Caco-2 (cell line): ENCODE measurements around the gene TMEM235. TPM values are rescaled to one million over a fixed set of nuclear protein-coding genes. Genes with fewer than 3 reads are reported as not detected.

ENCODE experiments used
- BruUV-seq: library from RNA; stranded (reverse); fragments of 400-500 nt; replicated peaks from 2 replicates; lab custom pipeline; 2021; lab: Mats Ljungman, UMichigan
- CTCF ChIA-PET: fragments of 300-600 bp; sonication (Branson Sonifier 250); formaldehyde crosslinking; loops from one replicate; lab custom pipeline; 2022; ENCODE audit warnings: antibody characterized with exemption; lab: Charles Lee
- POLR2A ChIA-PET: fragments of 300-600 bp; sonication (Branson Sonifier 250); formaldehyde crosslinking; loops from one replicate; lab custom pipeline; 2022; ENCODE audit warnings: antibody characterized with exemption; lab: Charles Lee
- DNase-seq, 2 experiments: peaks; one replicate each; pipeline versions ENCODE4 v3.0.0 to v3.0.0-alpha.2; 2020 to 2022
- H3K27me3 ChIP-seq: replicated peaks from 2 replicates; pipeline ENCODE4 v1.6.0; 2011; ENCODE audit warnings: low read length; ENCODE audit not compliant: control insufficient read depth, insufficient read depth
- H3K36me3 ChIP-seq: 2 replicates; pipeline ENCODE4 v1.5.1; 2011; ENCODE audit warnings: low read length; ENCODE audit not compliant: control insufficient read depth, insufficient read depth
- H3K4me1 ChIP-seq: fragments of 250-450 bp; sonication (Bioruptor Pico); 2 replicates; pipeline ENCODE4 v1.5.1; 2020; ENCODE audit warnings: mild to moderate bottlenecking
- H3K4me3 ChIP-seq: 2 replicates; pipeline ENCODE4 v1.5.1; 2011; ENCODE audit warnings: low read depth, mild to moderate bottlenecking, control low read depth, low read length
- H3K9me3 ChIP-seq: fragments of 250-450 bp; sonication (Bioruptor Pico); 2 replicates; pipeline ENCODE4 v1.5.1; 2020; ENCODE audit warnings: mild to moderate bottlenecking, moderate library complexity
- H3K27ac Mint-ChIP-seq: one replicate; pipeline ENCODE4 v1.8.0; 2022; ENCODE audit warnings: mixed read lengths; ENCODE audit not compliant: unreplicated experiment
- H3K27me3 Mint-ChIP-seq: one replicate; pipeline ENCODE4 v1.8.0; 2022; ENCODE audit warnings: mixed read lengths; ENCODE audit not compliant: insufficient read depth, unreplicated experiment
- H3K36me3 Mint-ChIP-seq: one replicate; pipeline ENCODE4 v1.8.0; 2022; ENCODE audit warnings: mild to moderate bottlenecking, mixed read lengths; ENCODE audit not compliant: insufficient read depth, unreplicated experiment
- H3K4me1 Mint-ChIP-seq: one replicate; pipeline ENCODE4 v1.8.0; 2022; ENCODE audit warnings: low read depth, mixed read lengths; ENCODE audit not compliant: unreplicated experiment
- H3K4me3 Mint-ChIP-seq: one replicate; pipeline ENCODE4 v1.8.0; 2022; ENCODE audit warnings: mild to moderate bottlenecking, moderate library complexity, mixed read lengths; ENCODE audit not compliant: unreplicated experiment
- H3K9me3 Mint-ChIP-seq: one replicate; pipeline ENCODE4 v1.8.0; 2022; ENCODE audit warnings: mixed read lengths; ENCODE audit not compliant: unreplicated experiment
- intact Hi-C: fragments of 100-400 bp; cut with micrococcal nuclease; formaldehyde crosslinking; loops from one replicate; pipeline ENCODE4 v1.10.0; 2022; ENCODE audit not compliant: unreplicated experiment
- total RNA-seq: library from RNA; stranded (reverse); gene quantifications from 2 replicates; pipeline ENCODE4 v1.2.3, GENCODE V29; 2022
- TF ChIP-seq, protein P1 (sequence below), 2 experiments: fragments of 200-600 bp in 1 of 2; IDR thresholded peaks; 1 replicate in 1 of 2; 2 replicates in 1 of 2; pipeline versions ENCODE4 v1.5.1 to v1.8.0; 2011 to 2022; ENCODE audit warnings: antibody characterized with exemption in 1 of 2, control low read depth in 1 of 2, inconsistent platforms in 1 of 2, low read depth in 1 of 2, low read length in 1 of 2, mild to moderate bottlenecking in 1 of 2, moderate library complexity in 1 of 2; ENCODE audit not compliant: insufficient read depth in 1 of 2, severe bottlenecking in 1 of 2, unreplicated experiment in 1 of 2

Gene TMEM235
- total RNA-seq, 1 experiment from 2014 or later = not detected

DNA sequence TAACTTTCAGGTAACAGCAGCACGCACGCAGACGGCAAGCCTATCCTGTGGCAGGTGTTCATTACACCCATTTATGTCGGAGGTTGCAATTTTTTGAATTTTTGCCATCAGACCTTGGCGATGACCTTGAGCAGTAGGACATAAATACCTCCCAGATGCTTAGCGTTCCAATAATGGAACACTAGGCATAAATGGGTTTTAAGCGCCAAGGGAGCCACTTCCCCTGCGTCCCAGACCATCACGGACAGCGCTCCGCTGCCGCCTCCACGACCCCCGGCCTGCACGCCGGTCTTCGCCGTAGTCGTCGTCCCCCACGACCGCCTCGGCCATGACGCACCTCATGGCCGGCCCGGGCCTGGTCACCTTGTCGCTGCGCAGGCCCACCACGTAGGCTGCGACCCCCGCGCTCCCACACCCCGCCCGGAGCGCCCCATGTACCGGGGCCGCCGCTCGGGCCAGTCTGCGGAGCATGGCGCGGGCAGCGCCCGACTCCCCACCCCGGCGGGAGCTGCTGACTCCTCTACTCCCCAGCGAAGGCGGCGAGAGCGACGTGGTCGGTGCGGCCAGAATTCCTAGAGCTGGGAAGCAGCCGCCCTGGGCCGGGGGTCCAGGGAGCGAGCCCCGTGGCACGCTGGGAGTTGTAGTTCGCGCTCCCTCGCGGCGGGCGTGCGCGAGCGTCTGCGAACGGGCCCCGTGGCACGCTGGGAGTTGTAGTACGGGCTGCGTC lies 22.7 kb downstream of the TMEM235 start:
- H3K4me1 ChIP-seq = peaks cover 41% of the 10 kb centered on the region
- peak overlapping the region; percentile 25 for H3K27ac Mint-ChIP-seq
- peaks cover 35% of the 10 kb centered on the region for H3K4me1 Mint-ChIP-seq
- BruUV-seq = TSS peak; percentile 81
- no peaks in the 10 kb centered on the region for H3K9me3 ChIP-seq
- TF ChIP-seq, protein P1, sequence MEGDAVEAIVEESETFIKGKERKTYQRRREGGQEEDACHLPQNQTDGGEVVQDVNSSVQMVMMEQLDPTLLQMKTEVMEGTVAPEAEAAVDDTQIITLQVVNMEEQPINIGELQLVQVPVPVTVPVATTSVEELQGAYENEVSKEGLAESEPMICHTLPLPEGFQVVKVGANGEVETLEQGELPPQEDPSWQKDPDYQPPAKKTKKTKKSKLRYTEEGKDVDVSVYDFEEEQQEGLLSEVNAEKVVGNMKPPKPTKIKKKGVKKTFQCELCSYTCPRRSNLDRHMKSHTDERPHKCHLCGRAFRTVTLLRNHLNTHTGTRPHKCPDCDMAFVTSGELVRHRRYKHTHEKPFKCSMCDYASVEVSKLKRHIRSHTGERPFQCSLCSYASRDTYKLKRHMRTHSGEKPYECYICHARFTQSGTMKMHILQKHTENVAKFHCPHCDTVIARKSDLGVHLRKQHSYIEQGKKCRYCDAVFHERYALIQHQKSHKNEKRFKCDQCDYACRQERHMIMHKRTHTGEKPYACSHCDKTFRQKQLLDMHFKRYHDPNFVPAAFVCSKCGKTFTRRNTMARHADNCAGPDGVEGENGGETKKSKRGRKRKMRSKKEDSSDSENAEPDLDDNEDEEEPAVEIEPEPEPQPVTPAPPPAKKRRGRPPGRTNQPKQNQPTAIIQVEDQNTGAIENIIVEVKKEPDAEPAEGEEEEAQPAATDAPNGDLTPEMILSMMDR (IDR thresholded peaks at IDR 0.05; ENCODE audit: insufficient read depth in 1 of 2, low read depth in 1 of 2, low read length in 1 of 2, severe bottlenecking in 1 of 2, unreplicated experiment in 1 of 2) = no peak
- no peaks in the 10 kb centered on the region for H3K9me3 Mint-ChIP-seq
- ChIA-PET CTCF (interaction anchor here (0.6 to 1.1 kb wide), 6 partner anchors 34 to 820 kb away, joined by 3 to 7 read pairs (median 4); partner anchors contain the start of gene ENGASE), POLR2A (interaction anchor here (0.5 to 1.6 kb wide), 3 partner anchors 60 to 954 kb away, joined by 4 to 5 read pairs (median 4); no protein-coding TSS in a partner anchor)
- H3K4me3 Mint-ChIP-seq = peak overlapping the region; percentile 63
- peak overlapping the region; percentile 75 for H3K4me3 ChIP-seq
- H3K27me3 Mint-ChIP-seq = no peaks in the 10 kb centered on the region
- intact Hi-C loops = no loop called here
- H3K36me3 ChIP-seq = no peaks in the 10 kb centered on the region
- peaks cover 6% of the 10 kb centered on the region for H3K36me3 Mint-ChIP-seq
- DNase-seq = peak; percentile 90 to 93
- no peaks in the 10 kb centered on the region for H3K27me3 ChIP-seq

DNA sequence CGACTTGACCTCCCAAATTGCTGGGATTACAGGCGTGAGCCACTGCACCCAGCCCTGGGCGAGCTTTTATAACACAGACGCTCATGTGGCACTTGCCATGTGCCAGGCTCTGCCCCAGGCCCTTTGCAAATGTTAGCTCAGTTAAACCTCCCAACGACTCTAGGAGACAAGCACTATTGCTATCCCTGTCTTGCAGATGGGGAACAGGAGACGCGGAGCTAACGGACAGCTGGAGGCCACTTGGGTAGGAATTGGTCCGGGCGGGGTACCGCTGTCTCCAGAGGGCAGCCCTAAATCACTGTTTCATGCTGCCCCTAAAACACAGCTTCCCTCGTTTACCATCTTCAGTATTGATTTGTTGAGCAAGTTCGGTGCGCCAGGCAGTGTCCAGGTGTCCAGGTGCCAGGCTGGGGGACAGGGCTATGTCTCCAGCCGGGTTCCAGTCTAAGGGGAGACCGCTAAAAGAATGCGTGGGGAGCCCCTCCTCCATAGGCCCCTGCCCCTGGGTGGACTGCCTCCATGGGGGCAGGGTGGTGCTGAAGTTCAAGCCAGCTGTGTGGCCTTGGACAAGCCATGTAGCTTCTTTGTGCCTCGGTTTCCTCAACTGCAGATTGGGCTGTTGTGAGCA lies 23.7 kb downstream of the TMEM235 start:
- Histone ChIP-seq H3K9me3 (no peaks in the 10 kb centered on the region), H3K4me1 (peaks cover 41% of the 10 kb centered on the region), H3K27me3 (no peaks in the 10 kb centered on the region), H3K36me3 (no peaks in the 10 kb centered on the region), H3K4me3 (no peak overlapping the region)
- Mint-ChIP-seq H3K36me3 (peaks cover 6% of the 10 kb centered on the region), H3K27ac (no peak overlapping the region), H3K4me1 (peaks cover 35% of the 10 kb centered on the region), H3K4me3 (peak overlapping the region; percentile 63), H3K9me3 (no peaks in the 10 kb centered on the region), H3K27me3 (no peaks in the 10 kb centered on the region)
- DNase-seq = no peak
- POLR2A ChIA-PET = interaction anchor here (0.5 to 1.6 kb wide), 2 partner anchors 59 to 955 kb away, joined by 4 to 5 read pairs; no protein-coding TSS in a partner anchor
- intact Hi-C loops = no loop called here
- no TSS peak for BruUV-seq
- CTCF ChIA-PET = interaction anchor here (0.6 to 1.2 kb wide), 8 partner anchors 24 to 819 kb away, joined by 3 to 7 read pairs (median 4); partner anchors contain the start of gene ENGASE
- TF ChIP-seq, protein P1 (IDR thresholded peaks at IDR 0.05; ENCODE audit: insufficient read depth in 1 of 2, low read depth in 1 of 2, low read length in 1 of 2, severe bottlenecking in 1 of 2, unreplicated experiment in 1 of 2) = no peak

DNA sequence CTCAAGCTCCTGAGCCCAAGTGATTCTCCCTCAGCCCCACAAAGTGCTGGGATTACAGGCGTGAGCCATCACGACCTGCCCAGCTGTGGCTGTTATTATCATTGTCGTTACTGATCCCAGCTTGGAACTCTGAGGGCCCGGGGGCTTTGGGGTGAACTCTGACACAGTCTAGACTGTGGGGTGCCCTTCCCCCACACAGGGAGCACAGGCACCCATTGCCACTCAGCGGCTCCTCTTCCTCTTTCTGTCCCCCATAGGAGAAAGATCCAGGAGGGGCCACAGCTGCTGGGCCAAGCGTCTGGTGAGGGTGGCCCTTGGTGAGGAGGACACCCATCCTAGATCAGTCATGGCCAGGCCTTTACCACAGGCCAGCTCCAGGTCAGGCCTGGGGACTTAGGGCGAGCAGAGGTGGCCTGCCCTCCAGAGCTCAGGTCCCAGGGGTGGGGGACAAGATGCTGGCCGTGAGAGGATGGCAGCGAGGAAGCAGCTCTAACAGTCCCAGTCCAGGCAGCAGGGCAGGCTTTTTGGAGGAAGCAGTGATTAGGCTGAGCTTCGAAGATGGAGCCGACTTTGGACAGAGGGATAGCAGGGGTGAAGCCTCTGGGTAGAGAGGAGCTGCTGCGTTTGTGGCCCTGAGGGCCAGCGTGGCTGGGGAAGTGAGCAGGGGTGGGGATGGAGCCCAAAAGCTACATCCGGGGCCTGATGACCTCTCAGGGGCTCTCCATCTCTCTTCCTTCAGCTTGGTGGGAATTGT lies 24.7 kb downstream of the TMEM235 start:
- intact Hi-C loops = no loop called here
- CTCF ChIA-PET = interaction anchor here (0.5 to 1.2 kb wide), 4 partner anchors 9 to 162 kb away, joined by 3 read pairs; no protein-coding TSS in a partner anchor
- TF ChIP-seq, protein P1 (IDR thresholded peaks at IDR 0.05; ENCODE audit: insufficient read depth in 1 of 2, low read depth in 1 of 2, low read length in 1 of 2, severe bottlenecking in 1 of 2, unreplicated experiment in 1 of 2) = no peak
- no peak overlapping the region for H3K4me3 Mint-ChIP-seq
- Histone ChIP-seq H3K4me1 (peaks cover 36% of the 10 kb centered on the region), H3K9me3 (no peaks in the 10 kb centered on the region), H3K36me3 (no peaks in the 10 kb centered on the region), H3K27me3 (no peaks in the 10 kb centered on the region), H3K4me3 (no peak overlapping the region)
- POLR2A ChIA-PET = interaction anchor here (0.9 to 1.6 kb wide), 2 partner anchors 17 to 58 kb away, joined by 4 read pairs; no protein-coding TSS in a partner anchor
- no peaks in the 10 kb centered on the region for H3K27me3 Mint-ChIP-seq
- no TSS peak for BruUV-seq
- H3K4me1 Mint-ChIP-seq = peaks cover 28% of the 10 kb centered on the region
- no peak for DNase-seq
- no peaks in the 10 kb centered on the region for H3K9me3 Mint-ChIP-seq
- H3K36me3 Mint-ChIP-seq = no peaks in the 10 kb centered on the region
- H3K27ac Mint-ChIP-seq = peak overlapping the region; percentile 23
